ENCODE measurements around the gene NPHP4.
"Not testable (repeated sequence)": the region's sequence is repeated elsewhere in the genome, so short reads cannot be mapped to it uniquely, and the experiment has no call there.

NPHP4 gene

GRCh38 chr1:6022193-6022592 lies 30.0 kb upstream of the NPHP4 start:
- DNase-seq, result no peak

- no peak for DNase-seq
Observed at GRCh38 chr1:6019166-6019845, 27.1 kb upstream of the NPHP4 start.

- DNase-seq, result not testable (repeated sequence)
Observed at GRCh38 chr1:6017654-6018053, 25.4 kb upstream of the NPHP4 start.

GRCh38 chr1:6016191-6016865 lies 24.1 kb upstream of the NPHP4 start:
- DNase-seq, result no peak

GRCh38 chr1:6014130-6014999 lies 22.1 kb upstream of the NPHP4 start:
- no peak for DNase-seq

GRCh38 chr1:6013491-6013890 lies 21.3 kb upstream of the NPHP4 start:
- DNase-seq, result no peak

- DNase-seq, result no peak
Observed at GRCh38 chr1:6012529-6013318, 20.5 kb upstream of the NPHP4 start.

GRCh38 chr1:6011946-6012258 lies 19.7 kb upstream of the NPHP4 start:
- no peak for DNase-seq

- DNase-seq, result no peak
Observed at GRCh38 chr1:6011161-6011945, 19.1 kb upstream of the NPHP4 start.

GRCh38 chr1:6010554-6010953 lies 18.3 kb upstream of the NPHP4 start:
- DNase-seq, result no peak

GRCh38 chr1:6009120-6010040 lies 17.2 kb upstream of the NPHP4 start:
- DNase-seq, result no peak

- DNase-seq, result no peak
Observed at GRCh38 chr1:6008696-6009095, 16.5 kb upstream of the NPHP4 start.

GRCh38 chr1:6008084-6008415 lies 15.8 kb upstream of the NPHP4 start:
- no peak for DNase-seq

GRCh38 chr1:6007318-6008083 lies 15.3 kb upstream of the NPHP4 start:
- DNase-seq, result no peak

GRCh38 chr1:6006882-6007281 lies 14.7 kb upstream of the NPHP4 start:
- no peak for DNase-seq

- DNase-seq, result no peak
Observed at GRCh38 chr1:6005276-6005917, 13.2 kb upstream of the NPHP4 start.

- no peak for DNase-seq
Observed at GRCh38 chr1:6004412-6005123, 12.3 kb upstream of the NPHP4 start.

- peak; percentile 2 for DNase-seq
Observed at GRCh38 chr1:6003568-6004411, 11.6 kb upstream of the NPHP4 start.

Measured in NCI-H748 treated with DMSO at 0.1 percent for 48 hours (cell line).